ENCODE measurements around the gene SKI. TPM values are rescaled to one million over a fixed set of nuclear protein-coding genes. Genes with fewer than 3 reads are reported as not detected.
A peak's percentile ranks its signal among the peaks of the same experiment; 100 is the strongest.

SKI gene
- total RNA-seq, 1 donor from 2014 or later, result 26.9 TPM

- no peak for TF ChIP-seq CTCF (IDR thresholded peaks at IDR 0.05; ENCODE audit: insufficient read depth, low read length, poor library complexity, severe bottlenecking)
- Histone ChIP-seq H3K27me3 (ENCODE audit: control insufficient read depth, insufficient read depth, low read length) (no peaks in the 10 kb centered on the region), H3K4me3 (ENCODE audit: low read depth, low read length) (no peak overlapping the region), H3K36me3 (ENCODE audit: control insufficient read depth, insufficient read depth, low read length) (no peaks in the 10 kb centered on the region)
- no peak for DNase-seq (ENCODE audit: low read depth)
Measured at GRCh38 chr1:2275796-2276536, 47.8 kb downstream of the SKI start.

GRCh38 chr1:2276803-2277580 is 48.9 kb downstream of the SKI start:
- DNase-seq (ENCODE audit: low read depth), result no peak
- Histone ChIP-seq H3K4me3 (ENCODE audit: low read depth, low read length) (no peak overlapping the region), H3K36me3 (ENCODE audit: control insufficient read depth, insufficient read depth, low read length) (no peaks in the 10 kb centered on the region), H3K27me3 (ENCODE audit: control insufficient read depth, insufficient read depth, low read length) (no peaks in the 10 kb centered on the region)
- TF ChIP-seq CTCF (IDR thresholded peaks at IDR 0.05; ENCODE audit: insufficient read depth, low read length, poor library complexity, severe bottlenecking), result no peak

GRCh38 chr1:2277741-2278488 is 49.8 kb downstream of the SKI start:
- no peak for DNase-seq (ENCODE audit: low read depth)
- TF ChIP-seq CTCF (IDR thresholded peaks at IDR 0.05; ENCODE audit: insufficient read depth, low read length, poor library complexity, severe bottlenecking), result no peak
- Histone ChIP-seq H3K4me3 (ENCODE audit: low read depth, low read length) (no peak overlapping the region), H3K36me3 (ENCODE audit: control insufficient read depth, insufficient read depth, low read length) (no peaks in the 10 kb centered on the region), H3K27me3 (ENCODE audit: control insufficient read depth, insufficient read depth, low read length) (no peaks in the 10 kb centered on the region)

- no peak for TF ChIP-seq CTCF (IDR thresholded peaks at IDR 0.05; ENCODE audit: insufficient read depth, low read length, poor library complexity, severe bottlenecking)
- Histone ChIP-seq H3K4me3 (ENCODE audit: low read depth, low read length) (no peak overlapping the region), H3K36me3 (ENCODE audit: control insufficient read depth, insufficient read depth, low read length) (no peaks in the 10 kb centered on the region), H3K27me3 (ENCODE audit: control insufficient read depth, insufficient read depth, low read length) (no peaks in the 10 kb centered on the region)
- DNase-seq (ENCODE audit: low read depth), result no peak
Measured at GRCh38 chr1:2278591-2279209, 50.6 kb downstream of the SKI start.

- Histone ChIP-seq H3K27me3 (ENCODE audit: control insufficient read depth, insufficient read depth, low read length) (no peaks in the 10 kb centered on the region), H3K4me3 (ENCODE audit: low read depth, low read length) (no peak overlapping the region), H3K36me3 (ENCODE audit: control insufficient read depth, insufficient read depth, low read length) (no peaks in the 10 kb centered on the region)
- no peak for TF ChIP-seq CTCF (IDR thresholded peaks at IDR 0.05; ENCODE audit: insufficient read depth, low read length, poor library complexity, severe bottlenecking)
- DNase-seq (ENCODE audit: low read depth), result peak; percentile 59
Measured at GRCh38 chr1:2279210-2279639, 51.1 kb downstream of the SKI start.
